Gastrocnemius medialis (tissue), 4 donors: ENCODE data around the gene VWA8.

Experiments used
- POLR2A ChIP-seq, 2 donors: fragments of 450-650 bp; IDR thresholded peaks; one replicate each; pipeline ENCODE4 v1.6.1; 2017; ENCODE audit warnings: antibody characterized with exemption in 2 of 2, mild to moderate bottlenecking in 2 of 2, moderate library complexity in 2 of 2
- TF ChIP-seq, protein P1 (sequence below), 5 experiments: fragments of 450-650 bp in 3 of 5; fragments of 200-600 bp in 2 of 5; sonication (generic) in 2 of 5; IDR thresholded peaks in 4 of 5; conservative IDR thresholded peaks in 1 of 5; 1 replicate in 4 of 5; 2 replicates in 1 of 5; pipeline ENCODE4 v1.5.1; 2016 to 2019; ENCODE audit warnings: antibody characterized with exemption in 5 of 5, mild to moderate bottlenecking in 3 of 5, moderate library complexity in 3 of 5

DNA sequence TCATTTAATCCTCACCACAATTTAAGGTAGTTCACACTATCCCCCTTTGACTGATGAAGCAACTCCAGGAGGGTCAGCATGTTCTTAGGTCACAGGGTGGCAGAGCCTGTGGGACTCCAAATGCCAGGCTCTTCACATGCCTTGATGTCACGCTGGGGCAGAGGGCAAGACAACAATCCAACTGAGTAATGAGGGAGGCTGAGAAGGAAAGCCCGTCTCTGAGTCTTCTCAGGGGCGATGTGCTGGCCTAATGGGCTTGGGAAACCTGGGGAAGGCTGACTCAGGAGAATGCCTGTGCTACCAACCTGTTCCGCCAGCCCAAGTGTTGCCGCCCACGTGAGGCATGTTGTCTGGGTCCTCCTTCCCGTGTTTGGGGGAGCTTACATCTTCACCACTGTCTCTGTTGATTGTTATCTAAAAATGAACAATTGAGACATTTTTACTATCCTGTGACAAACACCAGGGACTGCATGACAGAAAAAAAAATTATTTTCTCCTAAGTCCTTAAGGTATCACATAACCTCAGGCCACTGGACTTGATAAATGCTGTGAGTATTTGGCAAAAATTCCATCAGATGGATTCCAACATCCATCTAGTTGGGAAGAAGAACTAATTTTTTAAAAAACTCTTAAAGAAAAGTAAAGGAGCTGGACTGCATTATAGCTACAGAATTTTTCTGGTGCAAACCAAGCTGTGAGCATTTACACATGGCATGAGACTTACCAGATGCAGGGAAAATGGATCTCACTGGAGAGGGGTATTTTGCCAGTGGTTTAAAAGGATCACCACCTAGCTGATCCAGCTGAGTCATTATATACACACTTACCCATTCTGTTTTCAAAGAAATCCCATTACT is 346.0 kb downstream of the VWA8 start:
- TF ChIP-seq, protein P1, sequence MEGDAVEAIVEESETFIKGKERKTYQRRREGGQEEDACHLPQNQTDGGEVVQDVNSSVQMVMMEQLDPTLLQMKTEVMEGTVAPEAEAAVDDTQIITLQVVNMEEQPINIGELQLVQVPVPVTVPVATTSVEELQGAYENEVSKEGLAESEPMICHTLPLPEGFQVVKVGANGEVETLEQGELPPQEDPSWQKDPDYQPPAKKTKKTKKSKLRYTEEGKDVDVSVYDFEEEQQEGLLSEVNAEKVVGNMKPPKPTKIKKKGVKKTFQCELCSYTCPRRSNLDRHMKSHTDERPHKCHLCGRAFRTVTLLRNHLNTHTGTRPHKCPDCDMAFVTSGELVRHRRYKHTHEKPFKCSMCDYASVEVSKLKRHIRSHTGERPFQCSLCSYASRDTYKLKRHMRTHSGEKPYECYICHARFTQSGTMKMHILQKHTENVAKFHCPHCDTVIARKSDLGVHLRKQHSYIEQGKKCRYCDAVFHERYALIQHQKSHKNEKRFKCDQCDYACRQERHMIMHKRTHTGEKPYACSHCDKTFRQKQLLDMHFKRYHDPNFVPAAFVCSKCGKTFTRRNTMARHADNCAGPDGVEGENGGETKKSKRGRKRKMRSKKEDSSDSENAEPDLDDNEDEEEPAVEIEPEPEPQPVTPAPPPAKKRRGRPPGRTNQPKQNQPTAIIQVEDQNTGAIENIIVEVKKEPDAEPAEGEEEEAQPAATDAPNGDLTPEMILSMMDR (IDR thresholded peaks at IDR 0.05 in 4 of 5, conservative IDR thresholded peaks at IDR 0.05 in 1 of 5) = no peak
- no peak for TF ChIP-seq POLR2A (IDR thresholded peaks at IDR 0.05)
